ENCODE results near the gene AGBL5. TPM values are rescaled to one million over a fixed set of nuclear protein-coding genes. Genes with fewer than 3 reads are reported as not detected.

Gene AGBL5
- total RNA-seq, 1 experiment from 2014 or later = 55.4 TPM

DNA sequence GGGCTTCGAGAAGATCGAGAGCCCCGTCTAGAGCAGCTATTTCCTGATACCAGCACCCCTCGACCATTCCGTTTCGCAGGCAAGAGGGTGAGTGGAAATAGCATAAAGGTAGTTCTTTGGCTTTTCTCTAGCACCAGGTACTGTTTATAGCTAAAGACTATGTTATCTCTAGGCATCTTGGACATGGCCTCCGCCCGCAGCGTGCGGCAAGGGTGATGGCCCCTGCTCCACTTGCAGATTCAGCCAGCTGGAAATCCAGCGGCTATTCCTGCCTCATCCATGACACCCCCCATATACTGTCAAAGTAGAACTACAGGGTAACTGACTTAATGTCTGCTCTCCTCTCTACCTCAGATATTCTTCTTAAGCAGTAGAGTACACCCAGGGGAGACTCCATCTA lies 3.3 kb downstream of the AGBL5 start:
- H2BK5ac ChIP-seq (ENCODE audit: insufficient read length, low read length) = no peak overlapping the region
- no peaks in the 10 kb centered on the region for H3K79me1 ChIP-seq (ENCODE audit: insufficient read depth, low read depth, low read length, poor library complexity, severe bottlenecking)
- no peak overlapping the region; a peak in 1 of 7 replicates for H3K27ac Mint-ChIP-seq
- no peak overlapping the region for H3K4ac ChIP-seq (ENCODE audit: low read depth, low read length)
- H3K79me2 ChIP-seq (ENCODE audit: insufficient read depth, low read length) = no peaks in the 10 kb centered on the region
- peaks cover 6% of the 10 kb centered on the region for H3K27me3 Mint-ChIP-seq (ENCODE audit: low read depth)
- H3K4me1 Mint-ChIP-seq = peaks cover 4 to 8% of the 10 kb centered on the region in 2 experiments
- no peak overlapping the region for H3K23ac ChIP-seq (ENCODE audit: insufficient read length, low read depth, low read length)
- H2BK12ac ChIP-seq (ENCODE audit: insufficient read length, low read depth, low read length) = no peak overlapping the region
- H3K14ac ChIP-seq (ENCODE audit: insufficient read depth, low read length) = no peak overlapping the region
- H3K18ac ChIP-seq (ENCODE audit: insufficient read length, low read depth, low read length) = no peak overlapping the region
- H4K20me1 ChIP-seq (ENCODE audit: control insufficient read depth, insufficient read depth, insufficient read length) = no peaks in the 10 kb centered on the region
- DNase-seq = no peak
- H3K9ac ChIP-seq (ENCODE audit: extremely low read depth, insufficient read length, low read length) = no peak overlapping the region
- no peak overlapping the region for H2AK5ac ChIP-seq (ENCODE audit: insufficient read length, low read length)
- TF ChIP-seq, protein P1, sequence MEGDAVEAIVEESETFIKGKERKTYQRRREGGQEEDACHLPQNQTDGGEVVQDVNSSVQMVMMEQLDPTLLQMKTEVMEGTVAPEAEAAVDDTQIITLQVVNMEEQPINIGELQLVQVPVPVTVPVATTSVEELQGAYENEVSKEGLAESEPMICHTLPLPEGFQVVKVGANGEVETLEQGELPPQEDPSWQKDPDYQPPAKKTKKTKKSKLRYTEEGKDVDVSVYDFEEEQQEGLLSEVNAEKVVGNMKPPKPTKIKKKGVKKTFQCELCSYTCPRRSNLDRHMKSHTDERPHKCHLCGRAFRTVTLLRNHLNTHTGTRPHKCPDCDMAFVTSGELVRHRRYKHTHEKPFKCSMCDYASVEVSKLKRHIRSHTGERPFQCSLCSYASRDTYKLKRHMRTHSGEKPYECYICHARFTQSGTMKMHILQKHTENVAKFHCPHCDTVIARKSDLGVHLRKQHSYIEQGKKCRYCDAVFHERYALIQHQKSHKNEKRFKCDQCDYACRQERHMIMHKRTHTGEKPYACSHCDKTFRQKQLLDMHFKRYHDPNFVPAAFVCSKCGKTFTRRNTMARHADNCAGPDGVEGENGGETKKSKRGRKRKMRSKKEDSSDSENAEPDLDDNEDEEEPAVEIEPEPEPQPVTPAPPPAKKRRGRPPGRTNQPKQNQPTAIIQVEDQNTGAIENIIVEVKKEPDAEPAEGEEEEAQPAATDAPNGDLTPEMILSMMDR (conservative IDR thresholded peaks at IDR 0.05) = no peak
- no CpG with 5 or more reads among the region's 11 CpGs for WGBS (ENCODE audit: extremely low coverage, insufficient read length, low lambda C conversion rate)
- H3K4me1 ChIP-seq (ENCODE audit: insufficient read depth, low read length) = 0 out of 2 replicates have a peak, but pooled peaks cover 4% of the 10 kb centered on the region
- H2BK15ac ChIP-seq (ENCODE audit: low read depth, low read length) = no peak overlapping the region
- no peak overlapping the region for H3K56ac ChIP-seq (ENCODE audit: insufficient read length, low read depth, low read length)
- no peak overlapping the region for H4K5ac ChIP-seq (ENCODE audit: insufficient read length, low read depth, low read length)
- H2AFZ ChIP-seq (ENCODE audit: low read length) = no peak overlapping the region
- H3K27me3 ChIP-seq (ENCODE audit: insufficient read depth, low read length) = no peaks in the 10 kb centered on the region
- H3K4me2 ChIP-seq (ENCODE audit: insufficient read depth, insufficient read length, low read length) = no peak overlapping the region
- H3K9me3 ChIP-seq (ENCODE audit: control insufficient read depth, low read depth, low read length) = no peaks in the 10 kb centered on the region
- H3K27ac ChIP-seq (ENCODE audit: insufficient read length, low read depth, low read length) = no peak overlapping the region
- no peak overlapping the region for H3T11ph ChIP-seq (ENCODE audit: low read length)
- H3K23me2 ChIP-seq (ENCODE audit: insufficient read length, low read depth, low read length, poor library complexity, severe bottlenecking) = peaks cover 6% of the 10 kb centered on the region
- no peak overlapping the region for H4K91ac ChIP-seq (ENCODE audit: insufficient read length, low read depth, low read length)
- peaks cover 23 to 58% (median 45%) of the 10 kb centered on the region in 3 experiments for H3K36me3 Mint-ChIP-seq (ENCODE audit: insufficient read depth in 1 of 3, low read depth in 3 of 3)
- H3K9me3 Mint-ChIP-seq = peaks cover 6 to 7% of the 10 kb centered on the region in 2 experiments; a peak in 4 of 5 replicates
- H2BK20ac ChIP-seq (ENCODE audit: low read depth, low read length, poor library complexity, severe bottlenecking) = no peak overlapping the region
- H3K4me3 Mint-ChIP-seq = no peak overlapping the region
- no peak overlapping the region for H2BK120ac ChIP-seq (ENCODE audit: low read depth, low read length, poor library complexity, severe bottlenecking)
- H4K8ac ChIP-seq (replicated peaks; ENCODE audit: insufficient read length, low read depth, low read length) = no peak overlapping the region
